GM12872 (cell line): ENCODE data around the gene FRMPD2.

Experiments
- TF ChIP-seq, protein P1 (sequence below): IDR thresholded peaks from 3 replicates; pipeline ENCODE4 v1.5.1; 2011; ENCODE audit warnings: low read depth, mild to moderate bottlenecking, low read length, moderate library complexity; ENCODE audit not compliant: insufficient read depth

Gene FRMPD2

DNA sequence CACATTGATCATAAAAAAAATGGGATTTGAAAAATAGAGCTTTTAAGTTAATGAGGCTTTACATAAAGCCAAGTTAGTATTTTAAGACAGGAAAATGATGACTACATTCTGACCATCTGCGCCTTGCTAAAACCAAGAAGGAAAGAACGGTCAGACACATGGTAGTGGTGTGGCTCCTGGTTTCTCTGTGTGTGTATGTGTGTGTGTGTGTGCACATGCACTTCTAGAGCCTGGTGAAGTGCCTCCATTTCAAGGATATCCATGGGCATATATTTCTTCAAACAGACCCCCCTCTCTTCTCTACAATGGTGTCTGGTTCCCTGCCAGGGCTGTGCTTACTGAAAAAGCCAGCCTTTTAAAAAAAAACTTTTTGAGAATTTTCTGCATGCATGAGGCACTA is 80.9 kb downstream of the FRMPD2 start:
- TF ChIP-seq, protein P1, sequence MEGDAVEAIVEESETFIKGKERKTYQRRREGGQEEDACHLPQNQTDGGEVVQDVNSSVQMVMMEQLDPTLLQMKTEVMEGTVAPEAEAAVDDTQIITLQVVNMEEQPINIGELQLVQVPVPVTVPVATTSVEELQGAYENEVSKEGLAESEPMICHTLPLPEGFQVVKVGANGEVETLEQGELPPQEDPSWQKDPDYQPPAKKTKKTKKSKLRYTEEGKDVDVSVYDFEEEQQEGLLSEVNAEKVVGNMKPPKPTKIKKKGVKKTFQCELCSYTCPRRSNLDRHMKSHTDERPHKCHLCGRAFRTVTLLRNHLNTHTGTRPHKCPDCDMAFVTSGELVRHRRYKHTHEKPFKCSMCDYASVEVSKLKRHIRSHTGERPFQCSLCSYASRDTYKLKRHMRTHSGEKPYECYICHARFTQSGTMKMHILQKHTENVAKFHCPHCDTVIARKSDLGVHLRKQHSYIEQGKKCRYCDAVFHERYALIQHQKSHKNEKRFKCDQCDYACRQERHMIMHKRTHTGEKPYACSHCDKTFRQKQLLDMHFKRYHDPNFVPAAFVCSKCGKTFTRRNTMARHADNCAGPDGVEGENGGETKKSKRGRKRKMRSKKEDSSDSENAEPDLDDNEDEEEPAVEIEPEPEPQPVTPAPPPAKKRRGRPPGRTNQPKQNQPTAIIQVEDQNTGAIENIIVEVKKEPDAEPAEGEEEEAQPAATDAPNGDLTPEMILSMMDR, result no peak

DNA sequence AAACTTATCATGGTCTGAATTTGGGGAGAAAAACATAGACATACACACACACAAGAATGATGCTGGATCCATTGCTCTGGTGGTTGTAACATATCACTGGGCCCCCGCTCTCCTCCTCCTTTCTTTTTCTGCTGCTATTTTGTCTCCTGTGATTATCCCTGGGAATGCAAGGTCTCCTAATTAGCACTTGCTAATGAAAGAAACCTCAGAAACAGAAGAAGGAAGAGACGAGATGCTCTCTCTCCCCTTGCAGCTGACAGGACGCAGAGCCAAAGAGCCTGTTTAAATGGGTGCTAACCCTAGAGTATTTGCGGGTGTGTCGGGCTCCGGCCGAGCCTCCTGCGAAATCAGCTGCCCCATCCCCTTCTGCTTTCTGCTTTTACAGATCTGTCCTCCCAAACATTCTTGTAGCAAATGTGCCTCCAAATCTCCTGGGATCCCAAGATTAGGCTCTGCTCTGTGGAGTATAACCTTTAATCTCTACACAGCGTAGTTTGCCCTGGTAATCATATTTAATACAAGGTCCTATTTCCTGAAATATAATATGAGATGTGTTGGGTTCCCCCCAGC is 81.5 kb downstream of the FRMPD2 start:
- TF ChIP-seq, protein P1, result no peak

DNA sequence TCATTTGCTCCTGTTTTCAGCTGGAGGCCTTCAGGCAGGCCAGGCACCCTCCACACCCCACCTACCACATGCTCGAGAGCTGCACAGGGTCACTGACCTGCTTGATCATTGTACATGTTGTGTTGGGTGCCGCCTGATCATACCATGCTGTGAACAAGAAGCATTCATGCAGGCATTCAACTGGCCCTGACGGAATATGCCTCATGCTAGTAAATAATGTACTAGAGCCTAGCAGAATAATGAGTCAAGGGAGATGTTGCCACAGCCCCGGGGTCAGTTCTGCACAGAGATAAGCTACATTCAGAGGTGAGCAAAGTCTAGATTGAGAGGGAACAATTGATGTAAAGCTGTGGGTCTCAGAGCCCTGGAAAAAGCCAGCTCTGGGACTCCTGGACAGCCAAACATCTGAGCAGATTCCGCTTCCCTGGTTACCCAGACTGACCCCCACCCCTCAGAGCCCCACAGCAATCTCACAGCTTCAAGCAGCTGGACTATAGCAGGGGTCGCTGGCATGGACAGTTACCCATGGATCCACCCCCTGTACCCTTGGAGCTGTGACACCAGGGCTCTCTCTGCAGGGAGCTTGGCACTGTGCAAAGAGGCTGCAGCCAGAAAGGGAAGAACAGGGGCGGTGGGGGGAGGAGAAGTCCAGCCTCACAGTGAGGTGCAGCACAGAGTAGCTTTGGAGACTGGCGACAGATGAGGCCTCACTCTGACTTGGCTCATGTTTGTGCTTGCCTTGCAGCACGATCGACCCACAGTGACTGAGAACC is 86.6 kb downstream of the FRMPD2 start:
- TF ChIP-seq, protein P1, result no peak

DNA sequence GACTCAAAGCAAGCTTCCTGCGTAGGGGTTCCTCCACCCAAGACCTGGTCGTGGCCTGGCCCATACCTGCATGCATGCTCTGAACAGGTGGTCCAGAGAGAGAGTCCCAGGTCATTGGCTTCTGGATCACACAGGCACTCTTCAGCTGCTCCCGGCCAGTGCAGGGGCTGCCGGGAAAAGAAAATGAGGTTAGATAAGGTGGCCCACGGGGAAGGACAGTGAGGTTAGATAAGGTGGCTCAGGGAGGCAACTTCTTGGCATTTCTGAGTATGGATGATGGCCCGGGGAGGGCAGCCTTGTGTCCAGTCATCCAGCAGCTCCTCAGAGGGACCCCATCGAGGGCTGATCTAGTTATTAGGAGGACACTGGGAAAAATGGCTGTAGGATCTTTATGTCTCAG is 87.4 kb downstream of the FRMPD2 start:
- TF ChIP-seq, protein P1, result no peak

DNA sequence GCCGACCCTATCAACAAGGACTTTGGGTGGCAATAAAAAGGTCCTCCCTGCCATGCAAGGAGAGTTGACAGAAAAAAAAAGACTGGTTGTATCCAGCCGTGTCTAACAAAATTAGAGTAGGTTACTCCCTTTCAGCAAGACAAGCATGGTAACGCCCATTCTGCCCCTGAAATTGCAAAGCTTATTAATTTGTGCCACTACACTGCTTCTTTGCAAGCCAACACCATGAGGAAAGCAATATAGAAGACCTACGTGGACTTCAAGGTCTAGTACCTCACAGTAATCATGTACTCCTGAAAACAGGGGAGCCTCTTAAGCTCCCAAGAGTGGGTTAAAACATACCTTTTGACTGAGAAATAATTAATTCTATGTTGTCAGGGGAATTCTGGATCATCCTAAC is 90.3 kb downstream of the FRMPD2 start:
- TF ChIP-seq, protein P1, result no peak

DNA sequence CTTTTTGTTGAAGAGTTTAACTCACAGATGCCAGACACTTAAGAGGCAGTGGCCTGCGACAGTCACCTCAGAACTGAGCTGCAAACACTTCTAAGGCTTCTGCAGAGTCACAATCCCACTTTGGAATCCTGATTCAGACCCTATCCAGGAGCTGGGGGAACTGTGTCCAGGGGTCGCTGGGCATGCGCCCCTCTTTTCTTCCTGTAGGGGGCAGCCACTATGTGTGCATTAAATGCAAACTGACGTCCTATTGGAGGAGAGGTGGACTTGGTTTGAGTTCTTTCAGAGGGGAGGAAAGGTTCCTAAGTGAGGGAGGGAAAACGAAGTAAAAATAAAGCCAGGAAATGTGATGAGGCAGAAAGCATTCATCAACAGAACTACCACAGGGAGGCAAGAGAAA is 113.8 kb downstream of the FRMPD2 start:
- TF ChIP-seq, protein P1, result 0 out of 3 replicates have a peak, but pooled peaks have one; percentile 16
